ENCODE data around the gene STK16. TPM values are rescaled to one million over a fixed set of nuclear protein-coding genes. Genes with fewer than 3 reads are reported as not detected.

STK16 gene
- polyA plus RNA-seq, 2 donors = 20.4 to 33.3 TPM

DNA sequence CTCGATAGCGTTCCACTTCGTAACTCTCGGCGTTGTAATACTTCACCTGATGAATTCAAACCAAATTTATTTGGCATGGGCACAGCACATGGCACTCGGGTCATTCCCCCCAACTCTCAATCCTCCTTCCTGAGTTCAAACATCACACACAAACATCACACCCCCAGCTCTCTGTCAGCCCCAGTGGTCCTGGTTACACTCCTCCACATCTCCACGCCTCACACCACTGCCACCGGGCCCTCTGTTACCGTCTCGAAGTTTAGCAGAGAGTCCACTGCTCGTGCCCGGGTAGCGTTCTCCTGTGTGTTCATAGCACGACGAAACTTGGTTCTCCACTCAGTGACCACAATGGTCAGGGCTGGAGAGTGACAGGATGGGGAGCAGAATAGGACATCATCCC lies 31.1 kb upstream of the STK16 start:
- H3K4me3 ChIP-seq (ENCODE audit: low read depth in 1 of 2, low read length in 2 of 2) = no peak overlapping the region

DNA sequence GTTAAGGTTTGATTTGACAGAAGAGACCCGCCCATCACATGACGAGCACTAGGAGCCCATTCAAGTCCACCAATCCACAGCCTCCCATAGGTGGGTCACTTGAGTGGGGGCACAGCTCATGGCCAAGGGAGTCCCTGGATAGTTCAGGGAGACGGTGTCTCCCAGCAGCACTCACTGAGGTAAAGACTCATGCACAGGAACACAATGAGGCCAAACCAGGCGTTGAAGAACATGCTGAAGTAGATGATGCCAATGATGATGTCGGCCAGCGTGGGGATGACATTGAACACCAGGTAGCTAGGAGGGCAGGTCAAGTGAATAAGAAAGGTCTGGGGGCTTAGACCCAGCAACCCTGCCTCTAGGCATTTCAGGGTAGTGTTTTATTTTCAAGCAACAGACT lies 30.5 kb upstream of the STK16 start:
- Histone ChIP-seq H3K9me3 (ENCODE audit: control insufficient read depth in 2 of 2, insufficient read depth in 1 of 2, low read depth in 1 of 2, low read length in 1 of 2) (no peaks in the 10 kb centered on the region), H3K36me3 (ENCODE audit: control insufficient read depth in 2 of 2, insufficient read depth in 2 of 2, low read length in 1 of 2) (peaks cover 5 to 43% of the 10 kb centered on the region in 2 donors), H3K4me1 (ENCODE audit: control insufficient read depth in 2 of 2, insufficient read depth in 2 of 2, low read length in 1 of 2) (peaks cover 0 to 11% of the 10 kb centered on the region in 2 donors), H3K27ac (ENCODE audit: low read depth in 2 of 2, low read length in 1 of 2) (no peak overlapping the region), H3K4me3 (ENCODE audit: low read depth in 1 of 2, low read length in 2 of 2) (no peak overlapping the region), H3K27me3 (ENCODE audit: control insufficient read depth in 1 of 2, insufficient read depth in 2 of 2, low read length in 2 of 2) (no peaks in the 10 kb centered on the region)
- WGBS, 2 donors = 91 to 92% methylated on average over 6 of the region's 6 CpGs

More for the DNA sequence above, 31.1 kb upstream of the STK16 start:
- peaks cover 5 to 44% of the 10 kb centered on the region in 2 donors for H3K36me3 ChIP-seq (ENCODE audit: control insufficient read depth in 2 of 2, insufficient read depth in 2 of 2, low read length in 1 of 2)
- no peak overlapping the region for H3K27ac ChIP-seq (ENCODE audit: low read depth in 2 of 2, low read length in 1 of 2)
- no peaks in the 10 kb centered on the region for H3K9me3 ChIP-seq (ENCODE audit: control insufficient read depth in 2 of 2, insufficient read depth in 1 of 2, low read depth in 1 of 2, low read length in 1 of 2)
- peaks cover 0 to 4% of the 10 kb centered on the region in 2 donors for H3K4me1 ChIP-seq (ENCODE audit: control insufficient read depth in 2 of 2, insufficient read depth in 2 of 2, low read length in 1 of 2)
- H3K27me3 ChIP-seq (ENCODE audit: control insufficient read depth in 1 of 2, insufficient read depth in 2 of 2, low read length in 2 of 2) = no peaks in the 10 kb centered on the region
- 95 to 96% methylated on average over 15 of the region's 15 CpGs for WGBS, 2 donors

DNA sequence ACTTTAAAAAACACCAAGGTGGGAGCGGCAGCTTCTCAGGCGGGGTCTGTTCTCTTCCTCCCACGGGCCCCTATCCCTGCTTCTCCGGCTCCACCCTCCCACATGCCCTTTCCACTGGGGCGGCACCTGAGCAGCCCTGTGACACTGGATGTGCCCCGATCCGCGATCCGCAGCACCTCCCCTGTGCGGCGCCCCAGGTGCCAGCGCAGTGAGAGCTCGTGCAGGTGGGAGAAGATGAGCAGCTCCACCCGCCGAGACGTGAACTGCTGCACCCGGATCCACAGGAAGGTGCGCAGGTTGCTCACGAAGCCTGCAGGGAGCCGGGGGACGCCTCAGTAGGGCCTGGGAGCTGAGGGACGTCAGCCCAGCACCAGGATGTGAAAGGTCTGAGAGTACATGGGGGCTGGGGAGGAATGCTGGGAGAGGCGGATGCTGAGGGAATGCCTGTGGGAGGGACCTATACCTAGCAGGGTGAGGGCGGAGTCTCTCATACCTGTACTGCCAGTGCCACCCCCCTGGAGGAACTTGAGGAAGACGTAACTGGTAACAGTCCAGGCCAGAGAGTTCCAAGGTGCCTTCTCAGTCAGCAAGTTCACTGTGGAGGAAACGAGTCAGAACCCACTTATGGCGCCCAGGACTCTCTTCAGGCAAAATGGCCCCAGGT lies 29.3 kb upstream of the STK16 start:
- Histone ChIP-seq H3K4me1 (ENCODE audit: control insufficient read depth in 2 of 2, insufficient read depth in 2 of 2, low read length in 1 of 2) (peaks cover 0 to 11% of the 10 kb centered on the region in 2 donors), H3K9me3 (ENCODE audit: control insufficient read depth in 2 of 2, insufficient read depth in 1 of 2, low read depth in 1 of 2, low read length in 1 of 2) (no peaks in the 10 kb centered on the region), H3K4me3 (ENCODE audit: low read depth in 1 of 2, low read length in 2 of 2) (no peak overlapping the region), H3K27me3 (ENCODE audit: control insufficient read depth in 1 of 2, insufficient read depth in 2 of 2, low read length in 2 of 2) (no peaks in the 10 kb centered on the region), H3K36me3 (ENCODE audit: control insufficient read depth in 2 of 2, insufficient read depth in 2 of 2, low read length in 1 of 2) (peaks cover 3 to 42% of the 10 kb centered on the region in 2 donors), H3K27ac (ENCODE audit: low read depth in 2 of 2, low read length in 1 of 2) (no peak overlapping the region)
- WGBS, 2 donors = 90% methylated on average over 27 of the region's 27 CpGs

DNA sequence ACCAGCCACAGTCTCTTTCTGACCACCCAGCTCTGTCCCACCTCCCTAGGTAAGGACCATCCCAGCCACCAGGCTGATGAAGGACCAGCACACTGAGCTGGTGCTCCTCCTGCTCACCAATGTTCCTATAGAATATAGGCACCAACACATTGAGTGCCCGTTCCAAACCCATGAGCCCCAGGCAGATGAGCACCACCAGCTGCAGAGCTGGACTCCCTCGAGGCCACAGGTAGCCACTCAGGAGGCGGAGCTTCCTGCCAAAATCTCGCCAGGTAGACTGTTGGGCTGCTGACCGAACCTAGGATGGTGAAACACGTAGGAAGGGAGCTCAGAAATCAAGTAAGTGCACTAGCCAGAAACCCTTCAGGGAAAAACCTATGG lies 28.8 kb upstream of the STK16 start:
- WGBS, 2 donors = 86 to 89% methylated on average over 6 of the region's 6 CpGs
- H3K36me3 ChIP-seq (ENCODE audit: control insufficient read depth in 2 of 2, insufficient read depth in 2 of 2, low read length in 1 of 2) = peaks cover 4 to 46% of the 10 kb centered on the region in 2 donors

DNA sequence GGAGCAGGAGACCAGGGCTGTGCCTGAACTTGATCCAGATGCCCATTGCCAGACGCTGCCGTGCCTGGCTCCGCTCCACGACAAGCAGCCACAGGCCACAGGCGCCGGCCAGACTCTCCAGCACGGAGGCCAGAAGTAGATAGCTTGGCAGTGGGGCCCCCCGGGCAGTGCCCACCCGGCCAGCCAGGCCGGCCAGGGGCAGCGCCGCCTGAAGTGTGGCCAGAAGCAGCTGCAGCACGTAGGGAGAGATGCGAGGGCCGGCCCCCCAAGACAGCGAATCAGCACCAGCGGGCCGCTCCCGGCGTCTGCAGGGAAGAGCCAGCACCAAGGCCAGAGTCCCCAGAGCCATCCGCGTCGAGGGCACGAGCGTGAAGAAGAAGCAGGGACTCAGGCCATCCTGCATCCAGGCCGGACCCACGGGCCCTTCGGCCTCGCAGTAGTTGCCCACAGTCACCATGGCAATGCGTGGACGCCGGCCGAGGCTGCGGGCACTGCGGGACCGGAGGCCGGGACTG lies 27.0 kb upstream of the STK16 start:
- H3K27me3 ChIP-seq (ENCODE audit: control insufficient read depth in 1 of 2, insufficient read depth in 2 of 2, low read length in 2 of 2) = no peaks in the 10 kb centered on the region
- peaks cover 0 to 11% of the 10 kb centered on the region in 2 donors for H3K4me1 ChIP-seq (ENCODE audit: control insufficient read depth in 2 of 2, insufficient read depth in 2 of 2, low read length in 1 of 2)
- 0 to 1% methylated on average over 36 to 37 of the region's 37 CpGs for WGBS, 2 donors
- H3K9me3 ChIP-seq (ENCODE audit: control insufficient read depth in 2 of 2, insufficient read depth in 1 of 2, low read depth in 1 of 2, low read length in 1 of 2) = no peaks in the 10 kb centered on the region
- H3K36me3 ChIP-seq (ENCODE audit: control insufficient read depth in 2 of 2, insufficient read depth in 2 of 2, low read length in 1 of 2) = peaks cover 14 to 51% of the 10 kb centered on the region in 2 donors
- peak overlapping the region; percentile 96 to 97 for H3K27ac ChIP-seq (ENCODE audit: low read depth in 2 of 2, low read length in 1 of 2)
- peak overlapping the region; percentile 43 to 47 for H3K4me3 ChIP-seq (ENCODE audit: low read depth in 1 of 2, low read length in 2 of 2)

More for the DNA sequence above, 28.8 kb upstream of the STK16 start:
- H3K4me3 ChIP-seq (ENCODE audit: low read depth in 1 of 2, low read length in 2 of 2) = no peak overlapping the region
- H3K4me1 ChIP-seq (ENCODE audit: control insufficient read depth in 2 of 2, insufficient read depth in 2 of 2, low read length in 1 of 2) = peaks cover 0 to 11% of the 10 kb centered on the region in 2 donors
- no peaks in the 10 kb centered on the region for H3K27me3 ChIP-seq (ENCODE audit: control insufficient read depth in 1 of 2, insufficient read depth in 2 of 2, low read length in 2 of 2)
- H3K27ac ChIP-seq (ENCODE audit: low read depth in 2 of 2, low read length in 1 of 2) = no peak overlapping the region
- no peaks in the 10 kb centered on the region for H3K9me3 ChIP-seq (ENCODE audit: control insufficient read depth in 2 of 2, insufficient read depth in 1 of 2, low read depth in 1 of 2, low read length in 1 of 2)

DNA sequence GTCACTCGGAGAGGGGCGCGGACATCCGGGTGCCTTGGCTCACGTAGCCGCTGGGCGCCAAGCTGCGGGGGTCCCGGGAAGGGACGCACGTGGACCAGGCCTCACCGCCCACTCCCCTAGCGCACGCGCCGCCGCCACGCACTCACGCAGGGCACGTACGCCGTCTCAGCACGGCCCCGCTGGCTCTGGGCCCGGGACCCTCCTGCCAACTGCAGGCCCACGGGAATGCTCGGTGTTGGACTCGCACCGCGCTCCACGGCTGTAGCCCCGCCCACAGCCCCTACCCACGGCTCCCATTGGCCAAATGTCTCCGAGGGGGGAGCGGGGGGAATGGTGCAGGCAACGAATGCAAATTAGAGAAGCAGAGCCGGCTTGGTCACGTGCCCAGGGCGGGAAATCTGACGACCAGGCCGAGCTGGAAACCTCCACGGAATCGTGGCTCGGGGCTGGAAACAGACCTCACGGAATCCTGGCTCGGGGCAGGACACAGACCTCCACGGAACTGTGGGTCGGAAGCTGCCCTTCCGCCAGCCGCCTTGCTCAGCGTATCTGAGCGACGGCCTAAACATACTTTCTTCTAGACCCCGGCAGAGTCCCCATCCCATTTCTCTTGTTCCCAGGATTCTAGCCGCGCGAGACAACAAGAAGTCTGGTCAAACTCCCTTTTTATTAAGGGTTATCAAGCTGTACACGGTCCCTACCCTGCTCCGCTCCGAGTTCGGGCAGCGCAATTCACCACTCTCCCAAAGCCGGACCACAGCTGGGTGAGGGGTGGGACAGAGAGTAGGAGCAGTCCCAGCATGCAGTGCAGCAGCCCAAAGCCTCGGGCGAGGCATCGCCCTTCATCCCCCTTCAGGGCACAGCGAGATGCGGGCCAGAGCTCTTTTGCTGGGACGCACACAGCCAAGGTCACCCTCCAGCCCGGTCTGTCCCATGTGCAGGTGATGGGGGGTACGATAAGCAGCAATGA lies 26.3 kb upstream of the STK16 start, which contains the start of gene ABCB6:
TSS of gene ABCB6 (minus strand) at position 227 of the 970 bp plus-strand sequence. CDS start 285 bp downstream, outside the sequence.
- Histone ChIP-seq H3K36me3 (ENCODE audit: control insufficient read depth in 2 of 2, insufficient read depth in 2 of 2, low read length in 1 of 2) (peaks cover 18 to 53% of the 10 kb centered on the region in 2 donors), H3K27me3 (ENCODE audit: control insufficient read depth in 1 of 2, insufficient read depth in 2 of 2, low read length in 2 of 2) (no peaks in the 10 kb centered on the region)
- 10 to 12% methylated on average over 61 to 71 of the region's 71 CpGs for WGBS, 2 donors

DNA sequence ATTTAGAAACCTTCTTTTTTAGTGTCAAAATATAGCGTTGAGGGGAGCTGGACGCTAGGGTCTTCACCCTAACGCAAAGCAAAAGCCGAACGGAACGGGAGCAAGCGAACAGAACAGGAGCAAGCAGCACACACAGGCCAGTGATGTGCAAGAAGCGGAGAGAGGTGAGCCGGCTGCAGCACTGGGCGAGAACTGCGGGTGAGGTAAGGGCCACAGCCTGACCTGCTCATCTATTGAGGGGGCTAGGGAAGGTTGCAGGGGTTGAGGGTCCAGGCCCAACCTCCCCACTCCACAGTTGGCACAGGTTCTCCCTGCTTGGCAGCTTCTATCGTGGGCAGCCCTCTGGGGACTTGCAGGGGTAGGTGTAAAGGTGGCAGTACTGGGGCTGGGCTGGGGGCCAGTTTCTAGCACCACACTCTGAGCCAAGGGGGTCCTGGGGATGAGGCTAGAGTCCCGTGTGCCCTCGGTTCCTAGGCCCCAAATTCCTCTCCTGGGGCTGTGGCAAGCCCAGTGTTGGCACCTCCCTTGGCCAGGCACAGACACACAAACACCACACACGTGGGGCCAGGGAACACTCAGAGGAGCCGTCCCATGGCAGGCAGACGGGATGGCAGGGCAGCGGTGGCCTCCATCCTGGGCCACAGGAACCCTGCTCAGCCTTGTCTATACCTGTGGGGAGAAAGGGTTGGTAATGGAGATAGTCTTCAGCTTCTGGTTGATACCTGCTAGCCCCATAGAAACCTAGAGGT lies 25.3 kb upstream of the STK16 start:
- Histone ChIP-seq H3K27ac (ENCODE audit: low read depth in 2 of 2, low read length in 1 of 2) (peak overlapping the region; percentile 80 to 81), H3K9me3 (ENCODE audit: control insufficient read depth in 2 of 2, insufficient read depth in 1 of 2, low read depth in 1 of 2, low read length in 1 of 2) (no peaks in the 10 kb centered on the region), H3K4me3 (ENCODE audit: low read depth in 1 of 2, low read length in 2 of 2) (no peak overlapping the region), H3K36me3 (ENCODE audit: control insufficient read depth in 2 of 2, insufficient read depth in 2 of 2, low read length in 1 of 2) (peaks cover 26 to 59% of the 10 kb centered on the region in 2 donors), H3K27me3 (ENCODE audit: control insufficient read depth in 1 of 2, insufficient read depth in 2 of 2, low read length in 2 of 2) (no peaks in the 10 kb centered on the region), H3K4me1 (ENCODE audit: control insufficient read depth in 2 of 2, insufficient read depth in 2 of 2, low read length in 1 of 2) (peaks cover 0 to 11% of the 10 kb centered on the region in 2 donors)
- 89 to 90% methylated on average over 18 of the region's 18 CpGs for WGBS, 2 donors

More for the DNA sequence above, 26.3 kb upstream of the STK16 start, which contains the start of gene ABCB6:
- Histone ChIP-seq H3K27ac (ENCODE audit: low read depth in 2 of 2, low read length in 1 of 2) (peak within 1 kb of the TSS; percentile 96 to 97), H3K4me1 (ENCODE audit: control insufficient read depth in 2 of 2, insufficient read depth in 2 of 2, low read length in 1 of 2) (peaks cover 0 to 11% of the 10 kb centered on the region in 2 donors), H3K9me3 (ENCODE audit: control insufficient read depth in 2 of 2, insufficient read depth in 1 of 2, low read depth in 1 of 2, low read length in 1 of 2) (no peaks in the 10 kb centered on the region), H3K4me3 (ENCODE audit: low read depth in 1 of 2, low read length in 2 of 2) (peak within 1 kb of the TSS; percentile 43 to 47)

DNA sequence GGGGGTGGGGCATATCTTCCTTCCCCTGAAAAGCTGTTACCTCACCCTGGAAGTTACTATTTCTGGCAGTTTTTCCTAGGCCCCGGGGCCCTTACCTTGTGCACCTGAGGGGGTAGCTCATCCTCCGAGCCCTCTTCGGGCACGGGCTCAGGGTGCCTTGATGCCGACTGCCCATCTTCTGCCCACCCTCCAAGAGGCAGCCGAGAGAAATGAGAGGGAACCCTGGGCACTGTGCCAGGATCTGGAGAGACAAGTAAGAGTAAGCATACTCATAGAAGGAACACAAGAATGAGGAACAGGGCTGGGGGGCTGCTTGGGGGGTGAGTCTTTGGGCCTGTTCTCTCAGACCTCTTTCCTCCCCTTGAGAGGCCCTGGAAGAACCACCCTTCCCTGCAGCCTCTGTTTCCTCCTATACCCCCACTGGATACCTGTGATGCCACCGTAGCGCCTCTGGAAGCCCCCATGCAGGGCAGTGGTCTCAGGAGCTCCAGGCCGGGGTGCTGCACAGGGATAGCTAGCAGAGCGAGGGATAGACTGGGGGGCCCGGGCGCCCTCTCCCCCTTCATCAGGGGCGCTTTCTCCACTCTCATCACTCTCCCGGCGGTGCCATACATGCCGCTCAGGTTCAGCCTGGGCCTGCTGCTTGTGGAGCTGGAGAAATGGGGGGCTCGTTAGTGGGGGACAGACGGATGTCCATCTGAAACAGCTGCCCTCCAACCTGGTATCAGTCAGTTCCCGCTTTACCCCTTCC lies 24.5 kb upstream of the STK16 start:
- WGBS, 2 donors = 90 to 92% methylated on average over 18 to 19 of the region's 19 CpGs
- Histone ChIP-seq H3K27ac (ENCODE audit: low read depth in 2 of 2, low read length in 1 of 2) (no peak overlapping the region), H3K4me1 (ENCODE audit: control insufficient read depth in 2 of 2, insufficient read depth in 2 of 2, low read length in 1 of 2) (peaks cover 0 to 11% of the 10 kb centered on the region in 2 donors), H3K36me3 (ENCODE audit: control insufficient read depth in 2 of 2, insufficient read depth in 2 of 2, low read length in 1 of 2) (peaks cover 27 to 66% of the 10 kb centered on the region in 2 donors), H3K9me3 (ENCODE audit: control insufficient read depth in 2 of 2, insufficient read depth in 1 of 2, low read depth in 1 of 2, low read length in 1 of 2) (no peaks in the 10 kb centered on the region), H3K4me3 (ENCODE audit: low read depth in 1 of 2, low read length in 2 of 2) (no peak overlapping the region), H3K27me3 (ENCODE audit: control insufficient read depth in 1 of 2, insufficient read depth in 2 of 2, low read length in 2 of 2) (no peaks in the 10 kb centered on the region)
